VCaP (cell line): ENCODE measurements around the gene CFAP251.

ENCODE experiments used
- H3K27ac ChIP-seq: fragments of 450-650 bp; 2 replicates; pipeline ENCODE4 v1.5.1; 2017
- TF ChIP-seq, protein P1 (sequence below): fragments of 450-650 bp; conservative IDR thresholded peaks from 2 replicates; pipeline ENCODE4 v1.5.1; 2017; ENCODE audit warnings: mild to moderate bottlenecking, moderate library complexity

Gene CFAP251

DNA sequence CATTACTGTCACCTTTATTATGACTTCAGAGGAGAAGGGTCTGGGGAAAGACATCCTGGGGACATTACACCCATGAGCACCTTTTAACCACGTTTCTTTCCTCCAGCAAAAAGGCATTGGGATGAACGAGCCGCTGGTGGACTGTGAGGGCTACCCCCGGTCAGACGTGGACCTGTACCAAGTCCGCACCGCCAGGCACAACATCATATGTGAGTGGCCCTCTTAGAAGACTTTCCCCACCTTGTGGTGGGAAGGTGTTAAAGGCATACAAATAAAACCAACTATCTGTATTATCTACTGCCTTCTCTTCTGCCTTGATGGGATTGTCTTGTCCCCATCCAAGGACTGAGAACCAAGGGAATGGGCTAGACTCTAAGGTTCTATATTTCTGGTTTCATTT, 23.8 kb upstream of the CFAP251 start:
- TF ChIP-seq, protein P1, sequence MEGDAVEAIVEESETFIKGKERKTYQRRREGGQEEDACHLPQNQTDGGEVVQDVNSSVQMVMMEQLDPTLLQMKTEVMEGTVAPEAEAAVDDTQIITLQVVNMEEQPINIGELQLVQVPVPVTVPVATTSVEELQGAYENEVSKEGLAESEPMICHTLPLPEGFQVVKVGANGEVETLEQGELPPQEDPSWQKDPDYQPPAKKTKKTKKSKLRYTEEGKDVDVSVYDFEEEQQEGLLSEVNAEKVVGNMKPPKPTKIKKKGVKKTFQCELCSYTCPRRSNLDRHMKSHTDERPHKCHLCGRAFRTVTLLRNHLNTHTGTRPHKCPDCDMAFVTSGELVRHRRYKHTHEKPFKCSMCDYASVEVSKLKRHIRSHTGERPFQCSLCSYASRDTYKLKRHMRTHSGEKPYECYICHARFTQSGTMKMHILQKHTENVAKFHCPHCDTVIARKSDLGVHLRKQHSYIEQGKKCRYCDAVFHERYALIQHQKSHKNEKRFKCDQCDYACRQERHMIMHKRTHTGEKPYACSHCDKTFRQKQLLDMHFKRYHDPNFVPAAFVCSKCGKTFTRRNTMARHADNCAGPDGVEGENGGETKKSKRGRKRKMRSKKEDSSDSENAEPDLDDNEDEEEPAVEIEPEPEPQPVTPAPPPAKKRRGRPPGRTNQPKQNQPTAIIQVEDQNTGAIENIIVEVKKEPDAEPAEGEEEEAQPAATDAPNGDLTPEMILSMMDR, result peak; percentile 59
- peak overlapping the region; percentile 60 for H3K27ac ChIP-seq

DNA sequence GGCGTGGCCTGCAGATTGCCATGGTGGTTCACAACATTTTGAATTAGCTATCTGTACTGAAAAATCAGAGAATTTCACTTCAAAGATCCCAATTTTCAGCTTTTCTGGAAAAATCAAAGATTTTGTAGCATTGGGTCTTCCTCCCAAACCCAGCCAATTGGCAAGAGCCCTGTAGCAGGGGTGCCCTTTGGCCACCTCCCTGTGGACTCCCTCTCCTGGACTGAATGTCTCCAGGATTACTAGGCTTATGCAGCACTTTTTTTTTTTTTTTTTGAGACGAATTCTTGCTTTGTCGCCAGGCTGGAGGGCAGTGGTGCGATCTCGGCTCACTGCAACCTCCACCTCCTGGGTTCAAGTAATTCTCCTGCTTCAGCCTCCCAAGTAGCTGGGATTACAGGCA, 20.1 kb upstream of the CFAP251 start:
- H3K27ac ChIP-seq, result no peak overlapping the region
- TF ChIP-seq, protein P1, result no peak

- no peak overlapping the region for H3K27ac ChIP-seq
- TF ChIP-seq, protein P1, result no peak
Measured at GRCh38 chr12:121899590-121899989, 18.8 kb upstream of the CFAP251 start.

DNA sequence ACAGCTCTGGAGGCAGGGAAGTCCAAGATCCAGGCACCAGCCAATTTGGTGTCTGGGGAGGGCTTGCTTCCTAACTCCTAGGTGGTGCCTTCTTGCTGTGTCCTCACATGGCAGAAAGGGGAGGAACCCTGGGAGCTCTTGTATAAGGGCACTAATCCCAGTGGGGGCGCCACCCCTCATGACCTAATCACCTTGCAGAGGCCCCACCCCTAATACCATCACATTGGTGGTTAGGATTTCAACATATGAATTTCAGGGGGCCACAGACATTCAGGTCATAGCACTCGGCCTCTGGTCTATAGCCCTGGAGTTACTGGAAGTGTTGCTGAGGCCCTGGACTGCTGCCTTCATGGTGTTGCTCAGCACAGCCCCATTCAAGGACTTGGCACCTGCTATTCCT, 15.2 kb upstream of the CFAP251 start:
- no peak overlapping the region for H3K27ac ChIP-seq
- TF ChIP-seq, protein P1, result no peak

DNA sequence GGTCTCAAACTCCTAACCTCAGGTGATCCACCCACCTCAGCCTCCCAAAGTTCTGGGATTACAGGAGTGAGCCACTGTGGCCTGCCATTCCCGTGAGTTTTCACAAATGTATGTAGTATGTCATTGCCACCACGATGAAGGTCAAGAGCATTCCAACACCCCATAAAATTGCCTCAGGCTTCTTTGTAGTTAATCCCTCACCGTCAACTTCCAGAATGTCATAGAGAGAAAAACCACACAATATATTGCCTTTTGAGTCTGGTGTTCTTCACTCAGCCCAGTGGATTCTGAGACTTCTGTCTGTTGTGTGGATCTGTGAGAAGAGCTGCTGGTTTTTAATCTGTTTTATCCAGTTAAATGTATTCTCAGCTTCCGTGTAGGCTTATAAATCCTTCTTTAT, 12.6 kb upstream of the CFAP251 start:
- H3K27ac ChIP-seq, result no peak overlapping the region
- TF ChIP-seq, protein P1, result no peak

DNA sequence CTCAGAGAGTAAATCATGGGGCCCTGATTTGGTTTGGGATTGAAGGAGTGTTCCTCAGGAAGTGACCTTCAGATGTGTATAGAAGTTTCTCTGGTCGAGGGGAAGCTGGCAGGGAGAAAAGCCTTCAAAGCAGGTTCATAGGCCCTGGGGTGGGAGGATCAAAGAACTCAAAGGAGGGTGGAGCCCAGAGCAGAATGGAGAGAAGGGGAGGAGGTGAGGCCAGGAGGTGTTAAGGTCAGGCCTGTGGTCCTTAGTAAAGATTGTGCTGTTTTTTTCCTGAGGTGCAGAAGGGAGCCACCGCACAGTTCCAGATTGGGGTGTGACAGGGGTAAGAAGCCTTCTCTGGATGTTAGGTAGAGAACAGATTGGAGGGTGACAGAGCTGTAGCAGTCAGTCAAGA, 9.7 kb upstream of the CFAP251 start:
- TF ChIP-seq, protein P1, result no peak
- no peak overlapping the region for H3K27ac ChIP-seq

DNA sequence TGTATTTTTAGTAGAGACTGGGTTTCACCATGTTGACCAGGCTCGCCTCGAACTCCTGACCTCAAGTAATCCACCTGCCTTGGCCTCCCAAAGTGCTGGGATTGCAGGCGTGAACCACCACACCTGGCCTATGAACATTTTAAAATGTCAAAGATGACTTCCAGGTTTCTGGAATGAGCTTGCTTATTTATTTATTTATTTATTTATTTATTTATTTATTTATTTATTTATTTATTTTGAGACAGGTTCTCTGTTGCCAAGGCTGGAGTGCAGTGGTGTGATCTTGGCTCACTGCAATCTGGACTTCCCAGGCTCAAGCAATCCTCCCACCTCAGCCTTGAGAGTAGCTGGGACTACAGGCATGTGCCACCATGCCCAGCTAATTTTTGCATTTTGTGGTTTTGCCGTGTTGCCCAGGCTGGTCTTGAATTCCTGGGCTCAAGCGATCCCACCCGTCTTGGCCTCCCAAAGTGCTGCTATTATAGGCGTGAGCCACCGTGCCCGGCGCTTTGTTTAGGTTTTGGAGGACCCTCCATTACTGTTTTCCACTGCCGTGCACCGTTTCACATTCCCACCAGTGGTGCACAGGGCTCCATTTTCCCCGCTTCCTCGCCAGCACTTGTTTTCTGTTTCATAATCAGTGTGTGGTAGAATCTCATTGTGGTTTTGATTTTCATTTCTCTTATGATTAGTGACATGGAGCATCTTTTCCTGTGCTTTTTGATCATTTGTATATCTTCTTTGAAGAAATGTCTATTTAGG, 6.4 kb upstream of the CFAP251 start:
- TF ChIP-seq, protein P1, result no peak
- H3K27ac ChIP-seq, result no peak overlapping the region
